ENCODE results near the gene DLG2.

DLG2 gene

DNA sequence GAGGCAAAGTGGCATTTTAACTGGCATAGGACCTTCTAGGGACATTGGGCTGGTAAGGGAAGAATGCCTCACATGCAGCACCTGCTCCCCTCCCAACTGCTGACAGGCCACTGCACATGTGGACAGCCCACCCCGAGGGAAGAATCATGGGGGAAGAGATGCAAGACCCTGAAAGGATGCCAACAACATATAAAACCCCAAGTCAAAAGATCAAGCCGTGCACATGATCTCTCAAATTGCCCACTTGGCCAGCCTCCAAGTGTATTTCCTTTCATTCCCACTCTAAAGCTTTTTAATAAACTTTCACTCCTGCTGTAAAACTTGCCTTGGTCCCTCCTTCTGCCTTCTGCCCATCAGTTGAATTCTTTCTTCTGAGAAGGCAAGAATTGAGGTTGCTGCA is 1393.1 kb downstream of the DLG2 start:
- DNase-seq, result no peak

DNA sequence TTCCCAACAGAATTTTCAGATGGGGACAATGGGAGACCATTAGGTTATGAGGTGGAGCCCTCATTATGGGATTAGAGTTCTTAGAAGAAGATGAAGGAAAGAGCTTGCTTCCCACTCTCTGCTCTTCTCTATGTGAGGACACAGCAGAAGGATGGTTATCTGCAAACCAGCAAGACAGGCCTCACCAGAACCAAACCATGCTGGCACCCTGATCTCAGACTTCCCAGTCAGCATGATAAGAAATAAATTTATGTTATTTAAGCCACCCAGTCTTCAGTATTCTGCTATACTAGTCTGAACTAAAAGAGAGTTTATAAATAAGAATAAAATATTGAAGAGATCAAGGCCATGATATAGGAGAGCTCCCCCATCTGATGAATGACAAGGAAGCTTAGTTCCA is 1394.6 kb downstream of the DLG2 start:
- no peak for DNase-seq

DNA sequence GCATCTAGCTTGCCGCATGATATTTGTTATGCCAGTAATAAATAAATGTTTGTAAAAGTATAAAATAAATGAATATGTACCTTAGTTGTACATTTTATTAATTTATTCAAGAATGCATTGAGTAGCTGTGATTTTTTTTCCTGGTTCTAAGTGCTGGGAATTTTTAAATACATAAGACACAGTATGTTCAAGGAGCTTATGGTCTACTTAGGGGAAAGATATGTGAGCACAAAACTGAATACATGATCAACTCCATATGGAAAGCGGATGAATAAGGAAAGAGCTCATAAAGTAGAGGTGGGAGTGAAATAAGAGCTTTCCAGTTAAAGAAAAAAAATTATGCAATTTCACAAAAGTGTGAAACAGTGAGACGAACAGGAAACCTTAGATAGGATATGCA is 1396.7 kb downstream of the DLG2 start:
- no peak for DNase-seq

DNA sequence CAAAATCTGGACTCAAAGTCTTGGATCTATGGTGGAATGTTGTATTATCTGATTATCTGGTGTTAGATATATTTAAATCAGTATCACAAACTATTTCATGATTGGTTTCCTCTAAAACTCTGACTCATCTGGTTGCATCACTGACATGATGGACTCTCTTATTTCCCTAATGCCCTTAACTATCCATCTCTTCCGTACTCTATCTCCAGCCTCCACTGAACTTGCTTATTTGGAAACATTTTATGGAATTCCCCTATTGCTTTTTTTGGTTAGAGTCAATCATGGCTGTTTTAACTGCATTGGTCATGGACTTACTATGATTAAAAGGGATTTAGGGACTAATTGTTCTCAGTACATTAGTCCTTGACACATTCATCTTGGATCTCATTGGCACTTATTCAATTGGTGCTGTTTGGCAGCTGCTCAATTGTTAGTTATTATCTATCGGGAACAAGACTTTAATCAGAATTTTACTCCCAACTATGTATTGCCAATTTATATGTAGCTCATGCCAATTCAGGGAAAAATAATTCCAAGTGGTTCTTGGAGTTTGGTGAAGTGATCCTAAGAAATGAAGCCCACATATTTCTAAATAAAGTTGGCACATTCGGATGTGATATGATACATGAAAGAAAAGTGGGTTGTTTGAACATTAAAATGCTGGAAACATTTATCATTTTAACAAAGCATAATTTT is 1399.0 kb downstream of the DLG2 start:
- DNase-seq, result no peak

DNA sequence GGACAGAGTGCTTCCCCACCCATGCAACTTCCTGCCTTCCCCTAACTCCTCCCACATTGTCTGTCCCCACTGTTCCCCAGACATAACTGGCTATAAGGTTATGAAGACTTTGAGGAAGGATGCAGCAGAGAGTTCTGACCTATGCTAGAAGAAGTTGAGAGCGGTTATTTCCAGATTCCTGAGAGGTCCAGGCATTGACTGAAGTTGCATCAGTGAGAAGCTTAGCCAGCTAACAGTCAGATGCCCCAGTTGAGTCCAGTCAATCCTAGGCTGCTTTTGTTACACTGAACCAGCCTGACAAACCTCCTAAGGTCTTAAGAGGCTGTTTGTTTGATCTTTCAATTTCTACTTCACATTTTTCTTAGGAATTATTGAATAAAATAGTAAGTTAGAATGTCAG is 1403.1 kb downstream of the DLG2 start:
- DNase-seq, result no peak

- no peak for DNase-seq
Observed at GRCh38 chr11:84218318-84218717, 1408.8 kb downstream of the DLG2 start.

DNA sequence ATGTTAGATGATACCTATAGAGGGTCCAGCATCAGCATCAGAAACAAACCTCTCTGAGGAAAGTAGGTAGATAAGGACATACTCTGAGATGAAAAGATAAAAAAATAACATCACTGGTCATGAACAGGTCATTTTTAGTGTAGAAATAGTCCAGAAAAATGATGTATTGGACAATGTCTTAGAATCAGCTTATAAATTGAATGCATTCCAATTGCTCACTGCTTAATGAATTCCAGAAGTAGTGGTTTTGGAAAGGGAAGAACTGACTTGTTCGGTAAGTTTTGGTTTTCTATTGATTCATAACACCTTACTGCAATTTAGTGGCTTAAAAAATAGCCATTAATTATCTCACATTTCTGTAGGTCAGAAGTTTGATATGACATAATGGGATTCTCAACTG is 1411.5 kb downstream of the DLG2 start:
- no peak for DNase-seq

GRCh38 chr11:84214557-84214956 is 1412.6 kb downstream of the DLG2 start:
- no peak for DNase-seq

DNA sequence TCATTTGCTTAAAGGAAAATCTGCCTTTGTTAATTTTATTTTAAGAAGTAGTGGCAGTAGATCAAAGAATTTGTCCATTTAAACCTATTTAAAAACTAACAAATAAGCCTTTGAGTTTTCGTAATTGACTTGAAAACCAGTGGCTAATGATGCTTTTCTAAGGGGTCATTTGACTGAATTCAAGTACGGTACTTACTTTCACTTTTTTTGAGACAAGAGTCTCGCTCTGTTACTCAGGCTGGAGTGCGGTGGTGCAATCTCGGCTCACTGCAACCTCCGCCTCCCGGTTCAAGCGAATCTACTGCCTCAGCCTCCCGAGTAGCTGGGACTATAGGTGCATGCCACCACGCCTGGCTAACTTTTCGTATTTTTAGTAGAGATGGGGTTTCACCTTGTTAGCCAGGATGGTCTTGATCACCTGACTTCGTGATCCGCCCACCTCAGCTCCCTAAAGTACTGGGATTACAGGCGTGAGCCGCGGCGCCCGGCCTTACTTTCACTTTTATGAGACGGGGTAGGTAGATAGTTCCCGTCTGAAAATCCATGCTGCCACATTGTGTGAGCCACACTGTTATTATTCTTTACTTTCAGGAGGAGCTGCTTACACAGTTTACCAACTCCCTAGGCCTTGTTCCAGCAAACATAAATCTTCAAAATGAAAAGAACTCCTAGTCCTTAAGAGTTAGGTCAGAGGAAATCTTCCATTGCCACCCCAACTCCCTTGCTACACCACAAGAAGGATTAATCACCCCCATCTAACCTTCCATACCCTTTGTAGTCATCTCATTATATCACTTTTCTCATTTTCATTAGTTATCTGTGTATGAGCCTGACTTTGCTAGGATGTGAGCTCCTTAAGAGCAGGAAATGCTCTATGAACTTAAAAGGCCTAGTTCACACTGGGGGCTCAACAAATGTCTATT is 1414.4 kb downstream of the DLG2 start:
- no peak for DNase-seq

- no peak for DNase-seq
Observed at GRCh38 chr11:84211896-84212295, 1415.2 kb downstream of the DLG2 start.

DNA sequence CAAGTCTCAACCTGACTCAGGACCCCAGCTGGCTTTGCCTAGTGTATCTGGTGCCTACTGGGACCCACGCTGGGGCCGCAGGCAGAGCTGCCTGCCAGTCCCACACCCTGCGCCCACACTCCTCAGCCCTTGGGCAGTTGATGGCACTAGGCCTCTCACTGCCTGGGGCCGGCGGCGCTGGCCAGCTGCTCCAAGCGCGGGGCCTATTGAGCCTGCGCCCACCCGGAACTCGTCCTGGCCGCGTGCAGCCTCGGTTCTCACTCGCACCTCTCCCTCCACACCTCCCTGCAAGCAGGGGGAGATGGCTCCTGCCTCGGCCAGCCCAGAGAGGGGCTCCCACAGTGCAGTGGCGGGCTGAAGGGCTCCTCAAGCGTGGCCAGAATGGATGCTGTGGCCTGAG is 1432.4 kb downstream of the DLG2 start:
- no peak for DNase-seq

DNA sequence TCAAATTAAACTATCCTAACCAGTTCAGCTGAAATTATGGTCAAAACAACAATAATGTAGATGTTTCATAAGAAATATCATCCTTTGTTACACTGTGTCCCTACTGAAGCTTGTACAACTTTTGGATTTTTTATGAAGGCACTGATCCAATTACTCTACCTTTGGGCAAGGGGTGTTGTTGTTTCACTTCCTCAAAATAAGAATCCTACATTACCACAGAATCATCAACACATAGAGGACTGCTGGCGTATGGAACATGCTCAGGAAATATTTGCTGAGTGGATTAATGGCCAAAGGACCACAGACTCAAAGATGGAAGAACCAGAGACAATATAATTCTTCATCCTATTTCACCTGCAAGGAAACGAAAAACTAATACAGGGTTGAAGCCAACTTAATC is 1433.4 kb downstream of the DLG2 start:
- DNase-seq, result no peak

DNA sequence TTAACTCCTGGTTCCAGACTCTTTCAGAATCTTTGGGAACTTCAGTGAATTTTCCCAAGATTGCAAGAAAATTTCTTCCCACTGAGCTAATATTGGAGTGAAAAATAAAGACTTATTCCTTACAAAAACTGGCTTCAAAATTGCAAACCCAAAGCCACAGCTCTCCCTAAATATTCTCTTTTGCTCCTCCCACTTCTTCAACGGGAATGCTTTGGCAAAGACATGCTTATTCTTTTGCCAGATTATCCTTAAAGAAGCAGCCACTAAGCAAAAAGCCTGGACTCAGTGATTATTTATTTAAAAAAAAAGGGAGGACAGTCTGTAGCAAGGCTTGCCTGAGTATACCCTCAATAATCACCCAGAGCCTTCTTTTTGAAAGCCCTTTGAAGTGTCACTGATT is 1438.6 kb downstream of the DLG2 start:
- DNase-seq, result no peak

- DNase-seq, result no peak
Observed at GRCh38 chr11:84173078-84173477, 1454.1 kb downstream of the DLG2 start.

DNA sequence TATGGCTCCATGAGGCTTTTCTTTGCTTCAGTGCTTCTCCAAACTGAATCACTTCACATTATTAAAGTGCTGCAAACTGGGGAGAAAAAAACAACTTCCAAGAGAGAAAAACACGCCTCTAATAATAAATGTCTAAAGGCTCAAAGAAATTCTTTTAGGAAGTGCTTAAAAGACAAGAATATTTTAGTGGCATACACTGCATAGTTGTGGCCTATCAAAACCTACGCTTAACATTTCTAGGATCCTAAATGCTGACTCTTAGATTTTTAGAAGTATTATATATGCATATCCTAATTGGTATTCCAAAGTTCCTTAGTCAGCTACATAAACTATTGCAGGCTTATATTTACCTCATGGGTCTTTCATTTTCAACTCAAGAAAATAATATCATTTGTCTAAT is 1462.0 kb downstream of the DLG2 start:
- DNase-seq, result no peak

GRCh38 chr11:84164728-84165127 is 1462.4 kb downstream of the DLG2 start:
- DNase-seq, result no peak

DNA sequence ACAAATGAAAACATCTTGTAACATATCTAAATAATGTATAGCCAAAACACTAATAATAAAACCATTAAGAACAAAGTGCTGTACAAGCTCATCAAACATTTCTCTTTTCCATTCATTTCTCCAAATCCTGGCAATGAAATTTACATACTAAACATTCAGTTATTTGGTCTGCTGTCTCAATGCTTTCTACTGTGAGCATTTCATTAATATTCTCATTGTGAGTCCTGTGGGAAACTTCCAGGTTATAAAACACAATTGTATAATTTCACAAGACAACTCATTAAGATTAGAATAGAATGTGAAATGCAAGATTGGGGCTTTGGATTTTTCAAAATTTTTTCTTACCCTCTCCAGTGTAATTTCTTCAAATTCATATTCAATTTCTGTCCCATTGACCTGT is 1464.0 kb downstream of the DLG2 start:
- DNase-seq, result no peak

- DNase-seq, result no peak
Observed at GRCh38 chr11:84157639-84158038, 1469.5 kb downstream of the DLG2 start.

GRCh38 chr11:84146826-84147225 is 1480.3 kb downstream of the DLG2 start:
- DNase-seq, result no peak

- DNase-seq, result no peak
Observed at GRCh38 chr11:84145616-84146185, 1481.4 kb downstream of the DLG2 start.

DNA sequence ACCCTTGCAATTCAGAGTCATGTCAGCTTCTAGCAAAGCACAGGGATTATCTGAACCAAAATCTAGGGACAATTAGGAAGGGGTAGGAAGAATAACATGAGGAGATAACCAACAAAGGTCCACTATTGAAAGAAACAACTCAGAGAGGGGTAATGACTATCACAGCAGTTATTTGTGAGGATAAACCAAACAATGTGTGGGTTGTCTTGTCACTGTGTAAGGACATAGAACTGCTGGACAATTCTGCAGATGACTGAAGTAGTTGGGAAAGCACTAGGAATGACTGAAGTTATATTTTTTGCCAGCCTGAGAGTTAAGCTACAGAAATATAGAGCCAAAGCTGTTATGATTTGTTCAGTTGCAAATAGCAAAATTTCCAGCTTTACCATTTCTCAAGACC is 1482.6 kb downstream of the DLG2 start:
- no peak for DNase-seq

- no peak for DNase-seq
Observed at GRCh38 chr11:84142411-84142810, 1484.7 kb downstream of the DLG2 start.

DNA sequence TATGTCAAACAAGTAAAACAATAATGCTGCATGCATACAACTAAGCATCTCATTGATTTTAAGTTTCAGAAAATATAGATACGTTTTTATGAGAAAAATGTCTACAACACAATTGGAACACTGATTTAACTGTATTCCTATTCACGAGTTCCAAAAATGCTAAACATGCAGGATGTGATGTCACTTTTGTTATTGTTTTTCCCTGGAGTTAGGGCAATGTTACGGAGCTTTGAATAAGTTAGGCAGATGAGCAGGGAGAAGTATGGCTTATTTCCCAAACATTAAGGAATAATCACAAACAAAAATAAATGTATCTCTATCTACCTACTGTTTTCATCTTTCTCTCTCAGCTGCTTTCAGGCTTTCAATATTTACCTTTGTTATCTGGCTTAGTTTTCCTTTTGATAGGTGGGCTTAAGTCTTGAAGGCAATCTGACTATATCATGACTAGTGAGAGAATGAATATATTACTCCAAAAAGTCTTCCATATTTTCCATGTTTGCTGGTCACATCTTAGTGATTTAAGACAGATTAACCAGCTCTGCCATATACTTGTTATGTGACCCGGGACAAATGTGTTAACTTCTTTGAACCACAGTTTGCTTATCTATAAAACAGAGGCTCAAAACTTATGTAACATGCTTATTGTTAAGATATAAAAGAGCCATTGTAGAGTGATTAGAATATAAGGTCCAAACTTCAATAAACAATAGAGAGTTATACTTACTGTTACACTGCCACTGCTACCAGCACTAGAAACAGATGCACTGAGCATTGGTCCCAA is 1486.6 kb downstream of the DLG2 start:
- DNase-seq, result no peak
